ENCODE data around the gene UBE3D. TPM values are rescaled to one million over a fixed set of nuclear protein-coding genes. Genes with fewer than 3 reads are reported as not detected.
A peak's percentile ranks its signal among the peaks of the same experiment; 100 is the strongest.

Gene UBE3D
- total RNA-seq, 1 donor from 2014 or later, result 17.2 TPM

GRCh38 chr6:83083476-83083875 is 17.8 kb upstream of the UBE3D start:
- no peaks in the 10 kb centered on the region for H3K9me3 ChIP-seq (ENCODE audit: control insufficient read depth in 3 of 3, low read length in 3 of 3)
- H3K27me3 ChIP-seq (ENCODE audit: control insufficient read depth in 3 of 3, insufficient read depth in 3 of 3, low read length in 3 of 3), result no peaks in the 10 kb centered on the region
- H3K4me3 ChIP-seq (ENCODE audit: low read length in 3 of 3), result no peak overlapping the region
- H3K9ac ChIP-seq (ENCODE audit: low read depth in 1 of 3, low read length in 3 of 3), result no peak overlapping the region
- no peaks in the 10 kb centered on the region for H3K36me3 ChIP-seq (ENCODE audit: control insufficient read depth in 3 of 3, insufficient read depth in 3 of 3, low read length in 3 of 3)
- no peaks in the 10 kb centered on the region for H3K4me1 ChIP-seq (ENCODE audit: control insufficient read depth in 3 of 3, insufficient read depth in 3 of 3, low read length in 3 of 3)
- no peak overlapping the region for H3K27ac ChIP-seq (ENCODE audit: low read depth, low read length)

- no peaks in the 10 kb centered on the region for H3K9me3 ChIP-seq (ENCODE audit: control insufficient read depth in 3 of 3, low read length in 3 of 3)
- no peaks in the 10 kb centered on the region for H3K36me3 ChIP-seq (ENCODE audit: control insufficient read depth in 3 of 3, insufficient read depth in 3 of 3, low read length in 3 of 3)
- no peak overlapping the region for H3K27ac ChIP-seq (ENCODE audit: low read depth, low read length)
- H3K4me1 ChIP-seq (ENCODE audit: control insufficient read depth in 3 of 3, insufficient read depth in 3 of 3, low read length in 3 of 3), result peaks cover 0 to 5% (median 4%) of the 10 kb centered on the region in 3 donors
- no peak overlapping the region for H3K9ac ChIP-seq (ENCODE audit: low read depth in 1 of 3, low read length in 3 of 3)
- no peaks in the 10 kb centered on the region for H3K27me3 ChIP-seq (ENCODE audit: control insufficient read depth in 3 of 3, insufficient read depth in 3 of 3, low read length in 3 of 3)
- no peak overlapping the region for H3K4me3 ChIP-seq (ENCODE audit: low read length in 3 of 3)
Measured at GRCh38 chr6:83073615-83074014, 8.0 kb upstream of the UBE3D start.

- Histone ChIP-seq H3K27me3 (ENCODE audit: control insufficient read depth in 3 of 3, insufficient read depth in 3 of 3, low read length in 3 of 3) (no peaks in the 10 kb centered on the region), H3K36me3 (ENCODE audit: control insufficient read depth in 3 of 3, insufficient read depth in 3 of 3, low read length in 3 of 3) (no peaks in the 10 kb centered on the region), H3K4me3 (ENCODE audit: low read length in 3 of 3) (no peak overlapping the region), H3K27ac (ENCODE audit: low read depth, low read length) (no peak overlapping the region), H3K9ac (ENCODE audit: low read depth in 1 of 3, low read length in 3 of 3) (no peak overlapping the region), H3K9me3 (ENCODE audit: control insufficient read depth in 3 of 3, low read length in 3 of 3) (no peaks in the 10 kb centered on the region), H3K4me1 (ENCODE audit: control insufficient read depth in 3 of 3, insufficient read depth in 3 of 3, low read length in 3 of 3) (peaks cover 0 to 11% (median 8%) of the 10 kb centered on the region in 3 donors)
Measured at GRCh38 chr6:83072726-83073125, 7.1 kb upstream of the UBE3D start.

- no peaks in the 10 kb centered on the region for H3K9me3 ChIP-seq (ENCODE audit: control insufficient read depth in 3 of 3, low read length in 3 of 3)
- H3K36me3 ChIP-seq (ENCODE audit: control insufficient read depth in 3 of 3, insufficient read depth in 3 of 3, low read length in 3 of 3), result no peaks in the 10 kb centered on the region
- peaks cover 0 to 11% (median 8%) of the 10 kb centered on the region in 3 donors for H3K4me1 ChIP-seq (ENCODE audit: control insufficient read depth in 3 of 3, insufficient read depth in 3 of 3, low read length in 3 of 3)
- peak overlapping the region in 1 of 3 donors; percentile 8 for H3K9ac ChIP-seq (ENCODE audit: low read depth in 1 of 3, low read length in 3 of 3)
- H3K27ac ChIP-seq (ENCODE audit: low read depth, low read length), result no peak overlapping the region
- no peak overlapping the region for H3K4me3 ChIP-seq (ENCODE audit: low read length in 3 of 3)
- H3K27me3 ChIP-seq (ENCODE audit: control insufficient read depth in 3 of 3, insufficient read depth in 3 of 3, low read length in 3 of 3), result no peaks in the 10 kb centered on the region
Measured at GRCh38 chr6:83071707-83072106, 6.1 kb upstream of the UBE3D start.

GRCh38 chr6:83071023-83071422 is 5.4 kb upstream of the UBE3D start:
- Histone ChIP-seq H3K4me3 (ENCODE audit: low read length in 3 of 3) (no peak overlapping the region), H3K9ac (ENCODE audit: low read depth in 1 of 3, low read length in 3 of 3) (no peak overlapping the region), H3K9me3 (ENCODE audit: control insufficient read depth in 3 of 3, low read length in 3 of 3) (no peaks in the 10 kb centered on the region), H3K27me3 (ENCODE audit: control insufficient read depth in 3 of 3, insufficient read depth in 3 of 3, low read length in 3 of 3) (no peaks in the 10 kb centered on the region), H3K4me1 (ENCODE audit: control insufficient read depth in 3 of 3, insufficient read depth in 3 of 3, low read length in 3 of 3) (peaks cover 0 to 11% (median 8%) of the 10 kb centered on the region in 3 donors), H3K36me3 (ENCODE audit: control insufficient read depth in 3 of 3, insufficient read depth in 3 of 3, low read length in 3 of 3) (no peaks in the 10 kb centered on the region), H3K27ac (ENCODE audit: low read depth, low read length) (no peak overlapping the region)

GRCh38 chr6:83069633-83070032 is 4.0 kb upstream of the UBE3D start:
- peaks cover 4 to 15% (median 8%) of the 10 kb centered on the region in 3 donors for H3K4me1 ChIP-seq (ENCODE audit: control insufficient read depth in 3 of 3, insufficient read depth in 3 of 3, low read length in 3 of 3)
- H3K36me3 ChIP-seq (ENCODE audit: control insufficient read depth in 3 of 3, insufficient read depth in 3 of 3, low read length in 3 of 3), result no peaks in the 10 kb centered on the region
- peak overlapping the region in 1 of 3 donors; percentile 3 for H3K9ac ChIP-seq (ENCODE audit: low read depth in 1 of 3, low read length in 3 of 3)
- no peaks in the 10 kb centered on the region for H3K9me3 ChIP-seq (ENCODE audit: control insufficient read depth in 3 of 3, low read length in 3 of 3)
- H3K4me3 ChIP-seq (ENCODE audit: low read length in 3 of 3), result no peak overlapping the region
- H3K27ac ChIP-seq (ENCODE audit: low read depth, low read length), result no peak overlapping the region
- H3K27me3 ChIP-seq (ENCODE audit: control insufficient read depth in 3 of 3, insufficient read depth in 3 of 3, low read length in 3 of 3), result no peaks in the 10 kb centered on the region

GRCh38 chr6:83068616-83069015 is 3.0 kb upstream of the UBE3D start:
- peak overlapping the region; percentile 84 to 90 (median 89) for H3K4me3 ChIP-seq (ENCODE audit: low read length in 3 of 3)
- peak overlapping the region; percentile 80 for H3K27ac ChIP-seq (ENCODE audit: low read depth, low read length)

GRCh38 chr6:83067448-83068439 is 2.1 kb upstream of the UBE3D start, which contains the start of gene DOP1A:
DOP1A (plus strand) TSS chr6:83067671; CDS start chr6:83096978, 29,307 bp downstream.
- no peaks in the 10 kb centered on the region for H3K36me3 ChIP-seq (ENCODE audit: control insufficient read depth in 3 of 3, insufficient read depth in 3 of 3, low read length in 3 of 3)
- peak within 1 kb of the TSS; percentile 88 to 91 (median 89) for H3K9ac ChIP-seq (ENCODE audit: low read depth in 1 of 3, low read length in 3 of 3)
- peak within 1 kb of the TSS; percentile 84 to 90 (median 89) for H3K4me3 ChIP-seq (ENCODE audit: low read length in 3 of 3)
- peaks cover 7 to 15% (median 8%) of the 10 kb centered on the region in 3 donors for H3K4me1 ChIP-seq (ENCODE audit: control insufficient read depth in 3 of 3, insufficient read depth in 3 of 3, low read length in 3 of 3)
- peak within 1 kb of the TSS; percentile 80 for H3K27ac ChIP-seq (ENCODE audit: low read depth, low read length)
- H3K27me3 ChIP-seq (ENCODE audit: control insufficient read depth in 3 of 3, insufficient read depth in 3 of 3, low read length in 3 of 3), result no peaks in the 10 kb centered on the region
- H3K9me3 ChIP-seq (ENCODE audit: control insufficient read depth in 3 of 3, low read length in 3 of 3), result no peaks in the 10 kb centered on the region

More at GRCh38 chr6:83068616-83069015, 3.0 kb upstream of the UBE3D start:
- peaks cover 7 to 15% (median 8%) of the 10 kb centered on the region in 3 donors for H3K4me1 ChIP-seq (ENCODE audit: control insufficient read depth in 3 of 3, insufficient read depth in 3 of 3, low read length in 3 of 3)
- peak overlapping the region; percentile 88 to 91 (median 89) for H3K9ac ChIP-seq (ENCODE audit: low read depth in 1 of 3, low read length in 3 of 3)
- H3K27me3 ChIP-seq (ENCODE audit: control insufficient read depth in 3 of 3, insufficient read depth in 3 of 3, low read length in 3 of 3), result no peaks in the 10 kb centered on the region
- H3K9me3 ChIP-seq (ENCODE audit: control insufficient read depth in 3 of 3, low read length in 3 of 3), result no peaks in the 10 kb centered on the region
- H3K36me3 ChIP-seq (ENCODE audit: control insufficient read depth in 3 of 3, insufficient read depth in 3 of 3, low read length in 3 of 3), result no peaks in the 10 kb centered on the region

GRCh38 chr6:83062225-83062624 is 3.4 kb downstream of the UBE3D start:
- H3K9ac ChIP-seq (ENCODE audit: low read depth in 1 of 3, low read length in 3 of 3), result no peak overlapping the region

GRCh38 chr6:83061190-83061589 is 4.5 kb downstream of the UBE3D start:
- Histone ChIP-seq H3K27ac (ENCODE audit: low read depth, low read length) (no peak overlapping the region), H3K9me3 (ENCODE audit: control insufficient read depth in 3 of 3, low read length in 3 of 3) (no peaks in the 10 kb centered on the region), H3K36me3 (ENCODE audit: control insufficient read depth in 3 of 3, insufficient read depth in 3 of 3, low read length in 3 of 3) (peaks cover 0 to 5% (median 4%) of the 10 kb centered on the region in 3 donors), H3K9ac (ENCODE audit: low read depth in 1 of 3, low read length in 3 of 3) (no peak overlapping the region), H3K27me3 (ENCODE audit: control insufficient read depth in 3 of 3, insufficient read depth in 3 of 3, low read length in 3 of 3) (no peaks in the 10 kb centered on the region), H3K4me1 (ENCODE audit: control insufficient read depth in 3 of 3, insufficient read depth in 3 of 3, low read length in 3 of 3) (peaks cover 0 to 7% (median 5%) of the 10 kb centered on the region in 3 donors), H3K4me3 (ENCODE audit: low read length in 3 of 3) (no peak overlapping the region)

More at GRCh38 chr6:83062225-83062624, 3.4 kb downstream of the UBE3D start:
- Histone ChIP-seq H3K27me3 (ENCODE audit: control insufficient read depth in 3 of 3, insufficient read depth in 3 of 3, low read length in 3 of 3) (no peaks in the 10 kb centered on the region), H3K4me1 (ENCODE audit: control insufficient read depth in 3 of 3, insufficient read depth in 3 of 3, low read length in 3 of 3) (peaks cover 0 to 7% (median 5%) of the 10 kb centered on the region in 3 donors), H3K27ac (ENCODE audit: low read depth, low read length) (no peak overlapping the region), H3K4me3 (ENCODE audit: low read length in 3 of 3) (no peak overlapping the region), H3K9me3 (ENCODE audit: control insufficient read depth in 3 of 3, low read length in 3 of 3) (no peaks in the 10 kb centered on the region), H3K36me3 (ENCODE audit: control insufficient read depth in 3 of 3, insufficient read depth in 3 of 3, low read length in 3 of 3) (peaks cover 0 to 3% (median 0%) of the 10 kb centered on the region in 3 donors)
